Neural progenitor cell (in vitro differentiated cells): ENCODE measurements around the gene LAMC1. TPM values are rescaled to one million over a fixed set of nuclear protein-coding genes. Genes with fewer than 3 reads are reported as not detected.

Experiments
- DNase-seq: peaks from one replicate; pipeline ENCODE4 v3.0.0-alpha.2; 2016; ENCODE audit warnings: low spot score
- H2AFZ ChIP-seq: fragments of 200-600 bp; sonication (generic); replicated peaks from 2 replicates; pipeline ENCODE4 v1.6.1; 2016; ENCODE audit warnings: antibody characterized with exemption
- H3F3A ChIP-seq: fragments of 200-600 bp; sonication (generic); 2 replicates; pipeline ENCODE4 v1.6.1; 2016; ENCODE audit warnings: antibody characterized with exemption, low read depth
- H3K27ac ChIP-seq: fragments of 200-600 bp; sonication (generic); 2 replicates; pipeline ENCODE4 v1.5.1; 2016; ENCODE audit warnings: mild to moderate bottlenecking
- H3K27me3 ChIP-seq: fragments of 200-600 bp; sonication (generic); 2 replicates; pipeline ENCODE4 v1.6.1; 2016; ENCODE audit warnings: mild to moderate bottlenecking, moderate library complexity
- H3K36me3 ChIP-seq: fragments of 200-600 bp; sonication (generic); 2 replicates; pipeline ENCODE4 v1.5.1; 2016
- H3K4me1 ChIP-seq: fragments of 200-600 bp; sonication (generic); 2 replicates; pipeline ENCODE4 v1.6.1; 2016; ENCODE audit warnings: mixed run types
- H3K4me2 ChIP-seq: fragments of 200-600 bp; sonication (generic); 2 replicates; pipeline ENCODE4 v1.6.1; 2016
- H3K4me3 ChIP-seq: fragments of 200-600 bp; sonication (generic); 2 replicates; pipeline ENCODE4 v1.5.1; 2016
- H3K79me2 ChIP-seq: fragments of 200-600 bp; sonication (generic); 2 replicates; pipeline ENCODE4 v1.6.1; 2016; ENCODE audit warnings: low read depth
- H3K9ac ChIP-seq: fragments of 200-600 bp; sonication (generic); 2 replicates; pipeline ENCODE4 v1.6.1; 2016
- H3K9me3 ChIP-seq: fragments of 200-600 bp; sonication (generic); 2 replicates; pipeline ENCODE4 v1.5.1; 2016; ENCODE audit warnings: low read depth
- H4K20me1 ChIP-seq: fragments of 200-600 bp; sonication (generic); 2 replicates; pipeline ENCODE4 v1.6.1; 2016; ENCODE audit warnings: low read depth
- H3K27ac Mint-ChIP-seq: 3 replicates; pipeline ENCODE4 v1.8.0; 2021; ENCODE audit warnings: mixed read lengths
- H3K27me3 Mint-ChIP-seq: 2 replicates; pipeline ENCODE4 v1.8.0; 2022; ENCODE audit warnings: low read depth, mild to moderate bottlenecking, inconsistent platforms, moderate library complexity, mixed read lengths; ENCODE audit not compliant: insufficient read depth
- H3K36me3 Mint-ChIP-seq: 3 replicates; pipeline ENCODE4 v1.8.0; 2021; ENCODE audit warnings: mixed read lengths
- H3K4me1 Mint-ChIP-seq: 3 replicates; pipeline ENCODE4 v1.8.0; 2021; ENCODE audit warnings: mixed read lengths
- H3K4me3 Mint-ChIP-seq: 3 replicates; pipeline ENCODE4 v1.8.0; 2021; ENCODE audit warnings: mild to moderate bottlenecking, moderate library complexity, mixed read lengths
- H3K9me3 Mint-ChIP-seq: 3 replicates; pipeline ENCODE4 v1.8.0; 2020; ENCODE audit warnings: mixed read lengths
- CTCF ChIP-seq: fragments of 200-600 bp; sonication (generic); IDR thresholded peaks from 2 replicates; pipeline ENCODE4 v1.5.1; 2017; ENCODE audit warnings: antibody characterized with exemption, mild to moderate bottlenecking
- EZH2 ChIP-seq: fragments of 200-600 bp; sonication (generic); IDR thresholded peaks from 2 replicates; pipeline ENCODE4 v1.6.1; 2017; ENCODE audit warnings: antibody characterized with exemption, mild to moderate bottlenecking, moderate library complexity
- EZH2phosphoT487 ChIP-seq: fragments of 200-600 bp; sonication (generic); IDR thresholded peaks from 2 replicates; pipeline ENCODE4 v1.6.1; 2017; ENCODE audit warnings: antibody characterized with exemption
- total RNA-seq: library from RNA; depleted of rRNA; stranded (reverse); fragments of >200 nt; gene quantifications from 2 replicates; pipeline ENCODE4 v1.2.3, GENCODE V29; 2015; ENCODE audit warnings: low replicate concordance

The LAMC1 gene
- total RNA-seq, 1 donor from 2014 or later: 90.2 TPM

- H3K27ac ChIP-seq: no peak overlapping the region
- H3K4me2 ChIP-seq: no peak overlapping the region
- H4K20me1 ChIP-seq: peaks cover 21% of the 10 kb centered on the region
- H3K27me3 ChIP-seq: no peaks in the 10 kb centered on the region
- H3K9ac ChIP-seq: no peak overlapping the region
- TF ChIP-seq EZH2 (no peak), EZH2phosphoT487 (no peak), CTCF (no peak)
- H3K36me3 ChIP-seq: no peaks in the 10 kb centered on the region
- peaks cover 9% of the 10 kb centered on the region for H3K4me1 Mint-ChIP-seq
- H3K4me1 ChIP-seq: peaks cover 13% of the 10 kb centered on the region
- H3K4me3 Mint-ChIP-seq: no peak overlapping the region
- H3K9me3 Mint-ChIP-seq: no peaks in the 10 kb centered on the region
- no peak for DNase-seq
- no peak overlapping the region for H3K4me3 ChIP-seq
- no peaks in the 10 kb centered on the region for H3K9me3 ChIP-seq
- peaks cover 24% of the 10 kb centered on the region for H3K36me3 Mint-ChIP-seq
- H3F3A ChIP-seq: no peaks in the 10 kb centered on the region
- no peaks in the 10 kb centered on the region for H3K27me3 Mint-ChIP-seq
- no peak overlapping the region for H2AFZ ChIP-seq
- H3K79me2 ChIP-seq: no peaks in the 10 kb centered on the region
- H3K27ac Mint-ChIP-seq: no peak overlapping the region
Measured at GRCh38 chr1:183105449-183105848, 82.2 kb downstream of the LAMC1 start.

GRCh38 chr1:183106166-183106565, 82.9 kb downstream of the LAMC1 start:
- Histone ChIP-seq H3F3A (no peaks in the 10 kb centered on the region), H2AFZ (no peak overlapping the region), H4K20me1 (peaks cover 21% of the 10 kb centered on the region), H3K4me3 (no peak overlapping the region), H3K9me3 (no peaks in the 10 kb centered on the region), H3K79me2 (no peaks in the 10 kb centered on the region), H3K27me3 (no peaks in the 10 kb centered on the region), H3K9ac (no peak overlapping the region), H3K27ac (no peak overlapping the region), H3K4me1 (peaks cover 18% of the 10 kb centered on the region), H3K36me3 (no peaks in the 10 kb centered on the region), H3K4me2 (no peak overlapping the region)
- peaks cover 26% of the 10 kb centered on the region for H3K36me3 Mint-ChIP-seq
- H3K4me3 Mint-ChIP-seq: no peak overlapping the region
- no peaks in the 10 kb centered on the region for H3K9me3 Mint-ChIP-seq
- H3K27me3 Mint-ChIP-seq: no peaks in the 10 kb centered on the region
- no peak for DNase-seq
- H3K4me1 Mint-ChIP-seq: peaks cover 9% of the 10 kb centered on the region
- TF ChIP-seq EZH2phosphoT487 (no peak), EZH2 (no peak), CTCF (no peak)
- H3K27ac Mint-ChIP-seq: no peak overlapping the region

- H3K27ac Mint-ChIP-seq: no peak overlapping the region
- Histone ChIP-seq H2AFZ (no peak overlapping the region), H3K4me3 (no peak overlapping the region), H3K4me1 (peaks cover 15% of the 10 kb centered on the region), H4K20me1 (peaks cover 17% of the 10 kb centered on the region), H3K27me3 (no peaks in the 10 kb centered on the region), H3K79me2 (no peaks in the 10 kb centered on the region), H3K9me3 (no peaks in the 10 kb centered on the region), H3F3A (no peaks in the 10 kb centered on the region), H3K36me3 (no peaks in the 10 kb centered on the region), H3K9ac (no peak overlapping the region), H3K27ac (no peak overlapping the region), H3K4me2 (no peak overlapping the region)
- no peak for DNase-seq
- no peaks in the 10 kb centered on the region for H3K27me3 Mint-ChIP-seq
- no peak for TF ChIP-seq CTCF
- no peak for TF ChIP-seq EZH2
- no peak for TF ChIP-seq EZH2phosphoT487
- peaks cover 28% of the 10 kb centered on the region for H3K36me3 Mint-ChIP-seq
- peaks cover 5% of the 10 kb centered on the region for H3K4me1 Mint-ChIP-seq
- no peaks in the 10 kb centered on the region for H3K9me3 Mint-ChIP-seq
- H3K4me3 Mint-ChIP-seq: no peak overlapping the region
Measured at GRCh38 chr1:183106746-183107145, 83.5 kb downstream of the LAMC1 start.
